Measurements from ENCODE around the gene FAM83C.

DNA sequence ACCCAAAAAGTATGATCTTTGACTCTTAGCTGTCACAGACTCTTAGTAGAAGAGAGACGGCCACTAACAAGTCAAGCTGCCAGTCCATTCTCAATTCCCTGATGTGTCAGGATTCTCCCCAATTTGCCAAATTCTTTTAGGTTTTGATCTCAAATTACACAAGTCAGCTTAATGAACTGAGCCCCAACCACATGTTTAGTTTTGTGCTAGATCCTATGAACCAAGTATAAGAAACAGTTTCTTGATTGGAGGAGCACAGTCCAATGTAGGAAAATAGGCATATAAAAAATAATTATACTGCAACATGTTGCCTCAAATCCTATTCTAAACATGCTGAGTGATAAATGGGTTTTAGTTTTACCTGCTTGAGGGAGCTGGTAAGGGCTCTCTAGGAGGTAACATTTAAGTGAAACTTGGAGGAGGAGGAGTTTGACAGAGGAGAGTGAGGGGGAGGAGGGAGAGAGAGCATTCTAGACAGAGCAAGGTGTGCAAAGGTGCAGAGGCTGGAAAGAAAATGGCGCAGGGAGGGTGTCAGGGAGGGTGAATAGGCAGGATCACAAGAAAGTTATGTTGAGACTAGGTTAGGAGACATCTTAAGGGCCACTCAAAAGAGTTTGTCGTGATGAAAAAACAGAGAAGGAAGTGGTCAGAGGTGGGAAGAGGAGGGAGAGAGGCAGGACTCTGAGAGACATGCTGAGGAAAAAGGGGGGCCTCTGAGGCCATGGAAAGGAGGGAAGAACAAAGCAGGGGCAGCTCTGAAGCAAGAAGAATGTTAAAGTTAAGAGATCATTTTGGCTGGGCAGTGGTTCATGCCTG lies 22.8 kb upstream of the FAM83C start:
- TF ChIP-seq, protein P1, sequence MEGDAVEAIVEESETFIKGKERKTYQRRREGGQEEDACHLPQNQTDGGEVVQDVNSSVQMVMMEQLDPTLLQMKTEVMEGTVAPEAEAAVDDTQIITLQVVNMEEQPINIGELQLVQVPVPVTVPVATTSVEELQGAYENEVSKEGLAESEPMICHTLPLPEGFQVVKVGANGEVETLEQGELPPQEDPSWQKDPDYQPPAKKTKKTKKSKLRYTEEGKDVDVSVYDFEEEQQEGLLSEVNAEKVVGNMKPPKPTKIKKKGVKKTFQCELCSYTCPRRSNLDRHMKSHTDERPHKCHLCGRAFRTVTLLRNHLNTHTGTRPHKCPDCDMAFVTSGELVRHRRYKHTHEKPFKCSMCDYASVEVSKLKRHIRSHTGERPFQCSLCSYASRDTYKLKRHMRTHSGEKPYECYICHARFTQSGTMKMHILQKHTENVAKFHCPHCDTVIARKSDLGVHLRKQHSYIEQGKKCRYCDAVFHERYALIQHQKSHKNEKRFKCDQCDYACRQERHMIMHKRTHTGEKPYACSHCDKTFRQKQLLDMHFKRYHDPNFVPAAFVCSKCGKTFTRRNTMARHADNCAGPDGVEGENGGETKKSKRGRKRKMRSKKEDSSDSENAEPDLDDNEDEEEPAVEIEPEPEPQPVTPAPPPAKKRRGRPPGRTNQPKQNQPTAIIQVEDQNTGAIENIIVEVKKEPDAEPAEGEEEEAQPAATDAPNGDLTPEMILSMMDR (conservative IDR thresholded peaks at IDR 0.05; ENCODE audit: low read depth, low read length), result no peak
- no peak for TF ChIP-seq EZH2 (IDR thresholded peaks at IDR 0.05; ENCODE audit: borderline replicate concordance, low read depth, low read length, poor library complexity, severe bottlenecking)

Measured in A673 (cell line).